CD4-positive, alpha-beta T cell (primary cell): ENCODE data around the gene NSG2. TPM values are rescaled to one million over a fixed set of nuclear protein-coding genes. Genes with fewer than 3 reads are reported as not detected.

Experiments used
- ATAC-seq: fragments of 200-7000 bp; cut with Tn5 transposase; one replicate; pipeline ENCODE4 v1.10.0; 2022; ENCODE audit warnings: mild to moderate bottlenecking; ENCODE audit not compliant: poor library complexity
- CTCF ChIA-PET: fragments of 350-600 bp; sonication (Branson Sonifier 250); formaldehyde crosslinking; loops from one replicate; lab custom pipeline; 2021; ENCODE audit warnings: antibody characterized with exemption, inconsistent platforms; lab: Charles Lee
- POLR2A ChIA-PET: fragments of 350-600 bp; sonication (Branson Sonifier 250); formaldehyde crosslinking; loops from one replicate; lab custom pipeline; 2021; ENCODE audit warnings: antibody characterized with exemption, inconsistent platforms; lab: Charles Lee
- DNase-seq, 14 experiments: peaks; one replicate each; pipeline ENCODE4 v3.0.0-alpha.2; 2013 to 2020; ENCODE audit warnings: mixed read lengths in 2 of 14
- H3K27ac ChIP-seq, 2 donors: one replicate each; pipeline versions ENCODE4 v1.5.1 to v1.7.0; 2013; ENCODE audit warnings: low read length in 2 of 2, low read depth in 1 of 2, mild to moderate bottlenecking in 1 of 2
- H3K27me3 ChIP-seq, 2 experiments: 1 replicate in 1 of 2; 2 replicates in 1 of 2; pipeline versions ENCODE4 v1.6.1 to v1.7.0; 2013; ENCODE audit warnings: low read length in 2 of 2, control low read depth in 1 of 2, mild to moderate bottlenecking in 1 of 2, moderate library complexity in 1 of 2; ENCODE audit not compliant: insufficient read depth in 2 of 2, control insufficient read depth in 1 of 2
- H3K36me3 ChIP-seq: one replicate; pipeline ENCODE4 v1.6.1; 2013; ENCODE audit warnings: low read length, control low read depth; ENCODE audit not compliant: insufficient read depth
- H3K4me1 ChIP-seq: one replicate; pipeline ENCODE4 v1.6.1; 2013; ENCODE audit warnings: low read length, control low read depth; ENCODE audit not compliant: insufficient read depth
- H3K4me3 ChIP-seq: one replicate; pipeline ENCODE4 v1.5.1; 2013; ENCODE audit warnings: mild to moderate bottlenecking, low read length, moderate library complexity
- H3K9me3 ChIP-seq, 2 experiments: 1 replicate in 1 of 2; 2 replicates in 1 of 2; pipeline versions ENCODE4 v1.6.1 to v1.7.0; 2013; ENCODE audit warnings: low read length in 2 of 2, mild to moderate bottlenecking in 2 of 2, control low read depth in 1 of 2, moderate library complexity in 1 of 2; ENCODE audit not compliant: control insufficient read depth in 1 of 2, insufficient read depth in 1 of 2
- H3K27ac Mint-ChIP-seq: one replicate; pipeline ENCODE4 v1.8.0; 2020; ENCODE audit warnings: mixed read lengths
- H3K27me3 Mint-ChIP-seq: one replicate; pipeline ENCODE4 v1.8.0; 2021; ENCODE audit warnings: mixed read lengths
- H3K36me3 Mint-ChIP-seq: one replicate; pipeline ENCODE4 v1.8.0; 2021; ENCODE audit warnings: low read depth, mixed read lengths
- H3K4me1 Mint-ChIP-seq: one replicate; pipeline ENCODE4 v1.8.0; 2021; ENCODE audit warnings: low read depth, mixed read lengths
- H3K4me3 Mint-ChIP-seq: one replicate; pipeline ENCODE4 v1.8.0; 2020; ENCODE audit warnings: mild to moderate bottlenecking, mixed read lengths
- H3K9me3 Mint-ChIP-seq: one replicate; pipeline ENCODE4 v1.8.0; 2020; ENCODE audit warnings: mixed read lengths
- CTCF ChIP-seq: fragments of 200-600 bp; IDR thresholded peaks from one replicate; pipeline ENCODE4 v1.8.0; 2022; ENCODE audit warnings: antibody characterized with exemption, mild to moderate bottlenecking
- intact Hi-C, 2 experiments: fragments of 100-400 bp; cut with DNase I in 1 of 2; cut with micrococcal nuclease in 1 of 2; formaldehyde crosslinking; loops; one replicate each; pipeline versions ENCODE4 v1.15.1 to v1.9.0; 2023 to 2025; cut with DNase I, micrococcal nuclease
- total RNA-seq, 174 experiments: library from RNA in 2 of 174; stranded (reverse) in 2 of 174; gene quantifications; one replicate each; pipeline ENCODE4 v1.2.3 and lab custom pipeline; 2021 to 2026

The NSG2 gene
- total RNA-seq, 2 experiments from 2014 or later: not detected

GRCh38 chr5:174147551-174147950 lies 102.0 kb downstream of the NSG2 start:
- Histone ChIP-seq H3K4me1 (no peaks in the 10 kb centered on the region), H3K9me3 (no peaks in the 10 kb centered on the region), H3K36me3 (no peaks in the 10 kb centered on the region), H3K27me3 (no peaks in the 10 kb centered on the region), H3K4me3 (no peak overlapping the region), H3K27ac (no peak overlapping the region)
- H3K4me1 Mint-ChIP-seq: no peaks in the 10 kb centered on the region
- ATAC-seq (no peak), DNase-seq (no peak)
- H3K36me3 Mint-ChIP-seq: no peaks in the 10 kb centered on the region
- no peak overlapping the region for H3K27ac Mint-ChIP-seq
- ChIA-PET POLR2A (no interaction called here), CTCF (no interaction called here)
- no peak overlapping the region for H3K4me3 Mint-ChIP-seq
- intact Hi-C loops: no loop called here
- H3K9me3 Mint-ChIP-seq: no peaks in the 10 kb centered on the region
- no peak for TF ChIP-seq CTCF
- peaks cover 8% of the 10 kb centered on the region for H3K27me3 Mint-ChIP-seq

- CTCF ChIA-PET: no interaction called here
These were observed 103.2 kb downstream of the NSG2 start for GRCh38 chr5:174148721-174149120.

GRCh38 chr5:174149426-174149825 lies 103.9 kb downstream of the NSG2 start:
- no peak overlapping the region for H3K27ac ChIP-seq
- TF ChIP-seq CTCF: no peak
- DNase-seq (no peak), ATAC-seq (no peak)
- Mint-ChIP-seq H3K36me3 (no peaks in the 10 kb centered on the region), H3K4me3 (no peak overlapping the region), H3K27ac (no peak overlapping the region), H3K9me3 (no peaks in the 10 kb centered on the region), H3K4me1 (no peaks in the 10 kb centered on the region), H3K27me3 (peaks cover 8% of the 10 kb centered on the region)
- H3K4me1 ChIP-seq: no peaks in the 10 kb centered on the region
- H3K9me3 ChIP-seq: no peaks in the 10 kb centered on the region
- intact Hi-C loops: no loop called here
- POLR2A ChIA-PET: no interaction called here
- H3K4me3 ChIP-seq: no peak overlapping the region
- H3K27me3 ChIP-seq: no peaks in the 10 kb centered on the region
- CTCF ChIA-PET: no interaction called here
- no peaks in the 10 kb centered on the region for H3K36me3 ChIP-seq

More at GRCh38 chr5:174148721-174149120, 103.2 kb downstream of the NSG2 start:
- Histone ChIP-seq H3K27me3 (no peaks in the 10 kb centered on the region), H3K4me3 (no peak overlapping the region), H3K36me3 (no peaks in the 10 kb centered on the region), H3K4me1 (no peaks in the 10 kb centered on the region), H3K9me3 (no peaks in the 10 kb centered on the region), H3K27ac (no peak overlapping the region)
- no peak for ATAC-seq
- Mint-ChIP-seq H3K36me3 (no peaks in the 10 kb centered on the region), H3K4me3 (no peak overlapping the region), H3K4me1 (no peaks in the 10 kb centered on the region), H3K9me3 (no peaks in the 10 kb centered on the region), H3K27ac (no peak overlapping the region), H3K27me3 (peaks cover 8% of the 10 kb centered on the region)
- POLR2A ChIA-PET: no interaction called here
- no peak for TF ChIP-seq CTCF
- no peak for DNase-seq
- intact Hi-C loops: no loop called here
